Fibroblast of the aortic adventitia (primary cell): Measurements from ENCODE around the gene DIP2C. TPM values are rescaled to one million over a fixed set of nuclear protein-coding genes. Genes with fewer than 3 reads are reported as not detected.

Source experiments
- DNase-seq: peaks from one replicate; pipeline ENCODE4 v3.0.0-alpha.2; 2010; ENCODE audit warnings: low read depth
- H3K4me3 ChIP-seq: 2 replicates; pipeline ENCODE4 v1.5.1; 2011; ENCODE audit warnings: low read depth, mild to moderate bottlenecking, control low read depth, low read length, moderate library complexity
- total RNA-seq: library from RNA; depleted of rRNA; stranded (reverse); fragments of >200 nt; gene quantifications from 2 replicates; pipeline ENCODE4 v1.2.3, GENCODE V29; 2012; ENCODE audit warnings: low replicate concordance
- TF ChIP-seq, protein P1 (sequence below): IDR thresholded peaks from 2 replicates; pipeline ENCODE4 v1.5.1; 2011; ENCODE audit warnings: mild to moderate bottlenecking, low read length, control low read depth, inconsistent platforms; ENCODE audit not compliant: insufficient read depth

Gene DIP2C
- total RNA-seq, 1 donor, result 15.7 TPM

DNA sequence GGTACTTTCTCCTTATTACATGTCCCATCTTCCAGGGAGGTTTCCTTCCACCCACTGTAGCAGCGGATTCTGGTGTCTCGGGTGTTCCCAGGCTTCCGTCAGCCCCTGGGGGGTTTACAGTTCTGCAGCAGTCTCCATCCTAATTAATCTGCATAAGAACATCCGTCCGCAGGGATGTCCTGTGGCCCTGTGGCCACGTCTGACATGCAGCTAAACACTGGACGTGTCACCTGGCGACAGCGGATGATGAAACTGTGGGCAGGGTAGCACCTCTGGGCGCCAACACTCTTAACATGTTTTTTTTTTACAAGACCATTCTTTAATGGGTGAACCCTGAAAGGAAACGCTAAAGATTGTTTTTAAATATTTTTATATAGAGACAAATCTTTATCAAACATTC, 58.2 kb downstream of the DIP2C start:
- no peak for DNase-seq
- TF ChIP-seq, protein P1, sequence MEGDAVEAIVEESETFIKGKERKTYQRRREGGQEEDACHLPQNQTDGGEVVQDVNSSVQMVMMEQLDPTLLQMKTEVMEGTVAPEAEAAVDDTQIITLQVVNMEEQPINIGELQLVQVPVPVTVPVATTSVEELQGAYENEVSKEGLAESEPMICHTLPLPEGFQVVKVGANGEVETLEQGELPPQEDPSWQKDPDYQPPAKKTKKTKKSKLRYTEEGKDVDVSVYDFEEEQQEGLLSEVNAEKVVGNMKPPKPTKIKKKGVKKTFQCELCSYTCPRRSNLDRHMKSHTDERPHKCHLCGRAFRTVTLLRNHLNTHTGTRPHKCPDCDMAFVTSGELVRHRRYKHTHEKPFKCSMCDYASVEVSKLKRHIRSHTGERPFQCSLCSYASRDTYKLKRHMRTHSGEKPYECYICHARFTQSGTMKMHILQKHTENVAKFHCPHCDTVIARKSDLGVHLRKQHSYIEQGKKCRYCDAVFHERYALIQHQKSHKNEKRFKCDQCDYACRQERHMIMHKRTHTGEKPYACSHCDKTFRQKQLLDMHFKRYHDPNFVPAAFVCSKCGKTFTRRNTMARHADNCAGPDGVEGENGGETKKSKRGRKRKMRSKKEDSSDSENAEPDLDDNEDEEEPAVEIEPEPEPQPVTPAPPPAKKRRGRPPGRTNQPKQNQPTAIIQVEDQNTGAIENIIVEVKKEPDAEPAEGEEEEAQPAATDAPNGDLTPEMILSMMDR, result no peak
- no peak overlapping the region for H3K4me3 ChIP-seq

DNA sequence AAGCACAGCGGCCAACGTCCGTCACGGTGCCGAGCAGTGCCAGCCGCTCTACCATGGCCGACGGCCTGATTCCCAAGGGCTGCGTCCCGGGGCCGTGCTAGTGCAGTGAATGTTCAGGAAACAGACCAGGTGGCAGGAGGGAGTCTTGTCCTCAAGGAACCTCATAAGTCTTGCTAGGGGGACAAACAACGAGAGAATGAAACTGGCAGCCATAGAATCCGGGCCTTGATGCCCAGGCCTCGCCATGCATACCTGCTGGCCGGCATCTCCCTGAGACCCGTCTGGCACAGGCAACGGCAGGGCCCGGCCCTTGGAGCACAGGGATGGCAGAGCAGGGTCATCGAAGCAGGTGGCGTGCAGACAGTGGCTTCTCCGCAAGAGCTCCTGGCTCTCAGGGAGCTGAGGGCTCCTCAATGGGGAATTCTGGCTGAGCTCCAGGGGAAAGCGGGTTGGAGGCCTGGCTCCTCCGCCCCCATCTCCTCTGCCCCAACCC, 58.8 kb downstream of the DIP2C start:
- H3K4me3 ChIP-seq, result no peak overlapping the region
- TF ChIP-seq, protein P1, result no peak
- DNase-seq, result no peak

DNA sequence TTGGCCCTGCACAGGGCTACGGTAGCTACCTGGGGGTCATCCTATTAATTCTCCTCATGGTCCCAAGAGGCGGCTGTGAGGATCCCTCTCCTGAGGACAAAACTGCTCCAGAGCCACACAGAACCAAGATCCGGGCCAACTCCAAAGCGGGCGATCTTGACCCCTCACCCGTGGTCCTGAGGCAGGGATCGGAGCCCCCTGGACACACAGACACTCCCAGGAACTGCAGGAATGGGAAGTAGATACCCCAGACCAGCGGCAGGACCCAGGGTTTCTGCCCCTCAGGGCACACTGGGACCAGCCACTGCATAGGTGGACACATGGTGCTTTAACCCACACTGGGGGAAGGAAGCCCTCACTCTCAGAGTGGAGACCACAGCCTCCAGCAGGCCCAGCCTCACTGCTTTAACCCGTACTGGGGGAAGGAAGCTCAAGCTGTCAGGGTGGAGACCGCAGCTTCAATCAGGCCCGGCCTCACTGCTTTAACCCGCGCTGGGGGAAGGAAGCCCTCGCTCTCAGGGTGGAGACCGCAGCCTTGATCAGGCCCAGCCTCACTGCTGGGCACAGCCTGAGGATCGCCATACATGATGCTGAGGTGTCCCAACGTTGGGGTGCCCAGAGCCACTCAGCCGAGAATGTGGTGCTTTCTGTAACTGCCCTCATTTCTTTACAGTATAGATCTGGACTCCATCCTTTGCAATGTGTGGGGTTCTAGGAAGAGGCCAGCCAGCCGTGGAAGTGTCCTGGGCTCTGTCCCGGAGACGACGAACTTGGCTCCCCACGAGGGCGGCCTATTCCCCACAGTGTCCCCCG, 60.1 kb downstream of the DIP2C start:
- TF ChIP-seq, protein P1, result no peak
- H3K4me3 ChIP-seq, result no peak overlapping the region
- no peak for DNase-seq

DNA sequence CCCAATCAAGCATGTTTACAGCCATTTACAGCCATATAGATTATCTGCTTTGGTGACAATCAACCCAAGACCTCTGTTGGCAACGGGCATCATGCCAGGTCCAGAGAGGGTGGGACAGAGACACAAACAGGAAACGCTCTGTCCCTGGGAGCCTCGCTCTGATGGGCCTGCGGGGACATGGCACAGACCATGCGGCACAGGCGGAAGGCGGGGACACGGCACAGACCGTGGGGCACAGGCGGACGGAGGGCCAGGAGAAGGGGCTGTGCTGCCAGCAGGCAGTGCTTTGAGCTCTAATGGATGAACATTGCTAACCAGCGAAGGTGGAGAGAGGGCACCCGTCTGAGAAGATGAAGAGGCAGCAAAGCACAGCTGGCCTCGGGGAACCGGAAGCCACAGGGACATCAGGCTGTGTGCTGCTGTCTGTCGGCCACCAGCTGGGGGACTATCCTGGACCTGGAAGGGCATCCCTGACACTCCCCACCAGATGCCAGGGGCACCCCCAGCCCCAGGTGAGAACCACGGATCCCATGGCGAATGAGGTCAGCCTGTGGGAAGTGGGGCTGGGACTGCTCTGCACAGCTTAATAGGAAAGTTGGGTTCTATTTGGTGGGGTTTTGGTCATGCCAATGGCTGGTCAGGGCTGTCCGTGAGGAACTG, 61.0 kb downstream of the DIP2C start:
- TF ChIP-seq, protein P1, result no peak
- H3K4me3 ChIP-seq, result no peak overlapping the region
- DNase-seq, result no peak

DNA sequence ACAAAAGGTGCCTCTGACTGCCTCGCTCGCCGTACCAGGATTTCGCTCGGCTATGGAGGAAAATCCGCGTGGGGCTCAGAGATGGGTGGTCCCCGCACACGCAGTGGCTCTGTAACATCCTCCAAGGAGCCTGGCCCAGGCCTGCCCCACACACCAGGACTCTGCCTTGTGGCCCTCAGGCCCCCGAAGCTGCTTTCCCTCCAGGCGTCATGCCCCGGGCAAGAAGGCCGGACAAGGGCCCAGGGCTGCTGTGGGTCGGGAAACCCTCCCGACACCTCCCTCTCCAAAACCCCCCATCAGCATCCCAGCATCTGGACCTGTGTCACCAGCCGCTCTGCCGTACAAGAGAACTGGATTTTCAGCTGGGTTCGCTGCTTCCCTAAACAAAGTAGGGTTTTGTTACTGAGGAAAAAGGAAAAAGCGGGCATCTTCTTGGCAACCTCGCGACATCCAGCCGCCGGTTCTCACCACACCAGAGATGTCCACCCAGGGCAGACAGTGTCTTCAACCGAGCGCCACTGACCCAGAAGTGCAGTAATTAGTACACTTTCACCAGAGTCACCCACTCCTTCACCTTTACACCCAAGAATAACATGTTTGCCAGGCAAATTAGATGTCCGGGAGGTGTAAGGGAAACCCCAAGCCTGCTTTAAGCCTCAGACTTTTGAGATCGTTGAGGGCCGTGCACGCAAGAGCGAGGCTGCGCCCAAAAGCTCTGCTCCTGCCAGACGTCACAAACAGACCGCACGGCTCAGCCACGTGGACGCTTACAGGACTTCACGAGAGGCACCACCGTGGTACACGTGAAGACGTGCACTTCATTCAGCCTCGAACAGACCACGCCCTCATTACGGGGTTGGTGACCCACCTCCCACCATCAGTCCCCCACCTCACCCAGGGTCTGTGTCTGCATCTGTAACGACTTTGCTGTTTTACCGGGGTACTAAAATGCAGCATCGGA, 62.2 kb downstream of the DIP2C start:
- no peak overlapping the region for H3K4me3 ChIP-seq
- TF ChIP-seq, protein P1, result no peak
- no peak for DNase-seq
